Measurements from ENCODE around the gene DAZAP1.

DNA sequence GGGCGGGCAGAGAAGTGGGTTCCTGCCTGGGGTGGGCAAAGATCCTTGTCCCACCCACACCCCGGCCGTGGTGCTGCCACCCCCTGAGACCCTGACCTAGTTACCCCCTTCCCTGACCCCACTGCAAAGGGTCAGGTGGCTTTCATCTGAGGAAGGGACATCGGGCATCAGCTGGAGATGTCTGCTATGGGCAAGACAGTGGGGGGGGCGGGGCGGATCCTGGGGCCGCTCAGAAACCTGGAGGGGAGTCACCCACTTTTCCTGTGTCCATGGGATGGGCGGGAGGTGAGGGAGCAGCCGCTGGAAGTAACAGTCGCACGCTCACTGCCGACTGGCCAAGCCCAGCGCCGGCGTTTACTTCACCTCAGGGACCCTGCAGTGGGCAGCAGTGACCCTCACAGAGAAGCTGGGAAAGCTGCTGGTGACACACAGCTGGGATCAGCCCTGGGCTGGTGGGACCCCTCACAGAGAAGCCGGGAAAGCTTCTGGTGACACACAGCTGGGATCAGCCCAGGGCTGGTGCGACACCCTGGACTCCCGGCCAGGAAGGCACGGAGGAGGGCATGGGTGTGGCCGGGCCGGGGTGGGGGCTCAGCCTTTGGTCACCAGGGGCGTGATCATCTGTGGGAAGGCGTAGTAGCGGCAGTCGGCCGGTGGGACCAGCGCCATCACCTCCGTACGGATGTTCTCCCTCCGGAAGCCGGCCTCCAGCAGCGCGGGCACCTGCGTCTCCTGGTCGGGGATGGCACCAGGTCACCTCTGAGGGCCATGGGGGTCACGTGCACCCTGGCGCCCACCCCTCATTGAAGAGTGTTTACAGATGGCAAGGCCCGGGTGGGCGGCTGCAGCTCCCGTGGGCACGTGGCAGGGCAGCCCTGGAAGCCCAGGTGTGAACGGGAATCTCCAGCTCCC is 10.4 kb upstream of the DAZAP1 start:
- TF ChIP-seq CTCF (IDR thresholded peaks at IDR 0.05) (no peak), POLR2A (IDR thresholded peaks at IDR 0.05) (no peak)
